GM11168 (cell line): ENCODE data around the gene ATP5ME.
"Not testable (repeated sequence)": the region's sequence is repeated elsewhere in the genome, so short reads cannot be mapped to it uniquely, and the experiment has no call there.

Source experiments
- in situ Hi-C: fragments of 300-500 bp; cut with MboI; formaldehyde crosslinking; loops from one replicate; pipeline ENCODE4 v1.12.0; 2022; ENCODE audit warnings: low sequenced_read_pairs; ENCODE audit not compliant: unreplicated experiment

Gene ATP5ME

DNA sequence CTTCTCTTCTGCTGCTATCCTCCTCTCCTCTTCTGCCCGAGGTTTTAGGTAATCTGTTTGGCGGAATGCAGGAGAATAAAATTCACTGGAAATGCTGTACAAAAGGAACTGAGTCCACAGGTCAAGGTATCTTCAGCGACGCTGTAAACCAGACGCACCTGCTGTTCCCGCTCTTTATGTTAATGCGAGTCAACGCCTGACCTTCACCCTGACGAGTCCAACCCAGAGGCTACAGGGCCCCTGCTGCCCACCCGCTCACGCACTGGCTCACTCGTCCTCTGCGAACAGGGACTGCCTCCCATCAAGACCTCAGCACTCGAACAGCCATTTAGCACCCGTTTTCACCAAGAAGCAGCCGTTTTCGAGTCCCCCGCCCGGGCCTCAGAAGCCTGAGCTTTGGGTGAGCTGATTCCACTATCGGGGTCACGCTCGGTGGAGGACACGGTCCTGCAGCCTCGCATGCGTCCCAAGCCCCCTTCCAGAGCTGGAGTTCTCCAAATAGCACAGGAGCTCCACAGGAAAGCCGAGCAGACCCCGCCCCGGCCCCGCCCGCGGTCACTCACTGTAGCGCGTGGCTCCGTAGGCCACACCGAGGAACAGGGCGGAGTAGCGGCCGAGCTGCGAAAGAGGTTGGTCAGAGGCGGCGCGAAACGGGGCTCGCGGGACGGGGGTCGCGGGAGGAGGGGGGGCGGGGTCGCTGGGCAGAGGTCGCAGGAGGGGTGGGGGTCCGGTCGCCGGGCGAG, 556 bp downstream of the ATP5ME start:
- in situ Hi-C loops, result no loop called here

DNA sequence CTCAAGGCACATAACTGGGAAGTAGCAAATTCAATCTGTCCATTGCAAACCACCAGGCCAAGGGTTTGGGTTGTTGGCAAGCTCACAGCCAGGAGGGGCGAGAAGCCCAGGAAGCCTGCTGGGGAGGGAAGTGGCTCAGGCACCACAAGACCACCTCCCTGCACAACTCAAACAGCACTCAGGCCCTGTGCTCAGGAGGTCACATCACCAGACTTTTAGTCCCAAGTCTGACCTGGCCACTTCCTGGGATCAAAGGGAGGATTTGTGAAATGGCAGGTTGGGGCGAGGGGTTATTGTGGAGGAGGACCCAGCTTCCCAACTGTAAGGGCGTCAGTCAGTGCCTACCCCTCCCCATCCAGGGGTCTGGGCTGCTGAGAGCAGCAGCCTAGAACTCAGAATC, 2.3 kb downstream of the ATP5ME start:
- in situ Hi-C loops, result no loop called here

DNA sequence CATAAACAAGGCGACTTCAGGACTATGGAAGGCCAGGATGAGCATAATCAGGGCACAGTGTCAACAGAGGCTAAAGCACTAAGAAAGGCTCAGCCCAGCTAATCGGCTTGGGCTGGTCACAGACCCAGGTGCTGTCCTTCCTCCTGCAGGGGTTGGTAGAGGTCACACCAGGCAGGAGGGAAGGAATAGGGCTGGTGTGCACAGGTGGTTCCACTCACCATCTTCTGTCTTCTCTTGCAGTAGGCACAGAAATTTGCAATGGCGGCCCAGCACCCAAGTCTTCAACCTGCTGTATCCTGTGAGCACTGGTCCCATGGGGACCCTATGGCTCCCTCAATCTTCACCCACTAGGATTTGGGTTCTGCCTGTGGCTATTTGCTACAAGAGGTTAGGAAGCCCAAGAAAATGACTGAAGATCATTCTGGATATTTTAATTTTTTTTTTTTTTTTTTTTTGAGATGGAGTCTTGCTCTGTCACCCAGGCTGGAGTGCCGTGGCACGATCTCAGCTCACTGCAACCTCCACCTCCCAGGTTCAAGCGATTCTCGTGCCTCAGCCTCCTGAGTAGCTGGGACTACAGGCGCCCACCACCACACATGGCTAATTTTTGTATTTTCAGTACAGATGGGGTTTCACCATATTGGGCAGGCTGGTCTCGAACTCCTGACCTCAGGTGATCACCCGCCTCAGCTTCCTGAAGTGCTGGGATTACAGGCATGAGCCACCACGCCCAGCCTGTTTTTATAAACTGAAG, 4.1 kb downstream of the ATP5ME start:
- in situ Hi-C loops, result not testable (repeated sequence)

DNA sequence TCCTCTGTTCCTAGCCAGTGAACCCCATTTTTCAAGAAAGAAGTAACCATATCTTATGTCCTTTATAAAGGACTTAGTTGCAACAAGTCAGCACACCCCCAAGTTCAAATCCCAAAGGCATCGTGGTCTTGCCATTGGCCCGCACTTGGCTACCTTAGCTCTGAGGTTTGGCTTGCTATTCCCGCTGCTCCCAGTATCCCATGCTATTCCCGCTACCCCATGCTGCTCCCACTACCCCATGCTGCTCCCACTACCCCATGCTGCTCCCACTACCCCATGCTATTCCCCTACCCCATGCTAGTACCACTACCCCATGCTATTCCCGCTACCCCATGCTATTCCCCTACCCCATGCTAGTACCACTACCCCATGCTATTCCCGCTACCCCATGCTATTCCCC, 5.9 kb downstream of the ATP5ME start:
- in situ Hi-C loops, result not testable (repeated sequence)

DNA sequence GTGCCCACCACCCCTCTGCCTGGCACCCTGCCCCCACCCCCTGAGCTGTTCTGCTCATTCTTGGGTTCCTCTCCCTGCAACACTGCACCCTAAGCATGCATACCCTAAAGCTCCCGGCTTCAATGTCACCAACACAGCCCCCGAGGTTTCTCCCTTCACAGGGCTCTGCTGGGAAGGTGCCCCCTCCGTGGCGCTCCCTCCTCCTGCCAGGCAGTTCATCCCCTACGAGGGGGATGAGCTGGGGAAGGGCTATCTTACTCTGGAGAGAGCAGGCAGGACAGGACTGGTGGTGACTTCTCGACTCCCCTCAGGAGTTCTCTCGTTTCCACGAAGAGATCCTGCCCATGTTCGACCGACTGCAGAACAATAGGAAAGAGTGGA, 6.5 kb downstream of the ATP5ME start:
- in situ Hi-C loops, result no loop called here

DNA sequence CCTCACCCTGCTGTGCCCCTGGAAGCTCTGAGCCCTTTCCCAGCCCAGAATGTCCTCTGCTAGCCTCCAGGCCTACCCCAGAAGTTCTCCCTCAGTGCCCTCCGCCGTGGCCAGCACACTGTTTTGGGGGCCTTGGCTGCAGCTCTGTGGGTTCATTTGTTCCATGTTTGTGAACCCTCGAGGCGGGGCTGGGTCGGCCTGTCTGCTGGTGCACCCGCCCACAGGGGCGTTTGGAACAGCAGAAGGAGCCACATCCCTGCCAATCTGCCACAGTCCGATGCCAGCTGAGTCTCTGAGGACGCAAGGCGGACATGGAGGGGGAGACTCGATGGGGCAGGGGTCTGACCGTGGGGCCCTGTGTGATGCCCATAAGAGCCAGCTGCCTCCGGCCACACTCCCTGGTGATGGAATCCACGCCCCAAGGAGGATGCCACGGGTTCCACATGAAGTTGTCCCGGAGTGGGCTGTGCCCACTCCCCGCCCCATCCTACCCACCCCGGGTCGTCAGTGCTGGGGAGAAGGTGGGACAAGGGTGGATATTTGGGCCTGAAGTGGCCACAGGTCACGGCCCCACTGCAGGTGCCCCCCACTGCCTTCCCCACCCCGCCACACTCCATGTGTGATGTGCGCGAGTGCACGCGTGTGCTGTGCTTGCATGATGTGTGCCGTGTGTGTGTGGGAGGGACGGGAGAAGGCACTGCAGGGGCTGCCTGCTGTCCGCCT, 7.1 kb downstream of the ATP5ME start:
- in situ Hi-C loops, result no loop called here

DNA sequence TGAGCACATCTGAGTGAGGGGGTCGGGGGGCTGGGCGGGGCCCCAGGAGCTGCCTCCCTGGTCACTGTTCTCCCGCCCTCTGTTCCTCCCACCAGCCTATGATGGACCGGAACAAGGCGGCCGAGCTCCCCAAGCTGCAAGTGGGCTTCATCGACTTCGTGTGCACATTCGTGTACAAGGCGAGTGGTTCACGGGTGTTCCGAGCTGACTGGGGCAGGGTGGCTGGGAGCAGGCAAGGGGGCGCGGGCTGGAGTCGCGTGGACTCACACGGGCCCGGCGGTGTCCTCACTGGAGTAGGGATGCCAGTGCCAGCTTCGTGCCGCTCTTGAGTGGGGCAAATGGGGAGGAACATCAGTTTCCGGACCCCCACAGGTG, 7.7 kb downstream of the ATP5ME start:
- in situ Hi-C loops, result no loop called here

DNA sequence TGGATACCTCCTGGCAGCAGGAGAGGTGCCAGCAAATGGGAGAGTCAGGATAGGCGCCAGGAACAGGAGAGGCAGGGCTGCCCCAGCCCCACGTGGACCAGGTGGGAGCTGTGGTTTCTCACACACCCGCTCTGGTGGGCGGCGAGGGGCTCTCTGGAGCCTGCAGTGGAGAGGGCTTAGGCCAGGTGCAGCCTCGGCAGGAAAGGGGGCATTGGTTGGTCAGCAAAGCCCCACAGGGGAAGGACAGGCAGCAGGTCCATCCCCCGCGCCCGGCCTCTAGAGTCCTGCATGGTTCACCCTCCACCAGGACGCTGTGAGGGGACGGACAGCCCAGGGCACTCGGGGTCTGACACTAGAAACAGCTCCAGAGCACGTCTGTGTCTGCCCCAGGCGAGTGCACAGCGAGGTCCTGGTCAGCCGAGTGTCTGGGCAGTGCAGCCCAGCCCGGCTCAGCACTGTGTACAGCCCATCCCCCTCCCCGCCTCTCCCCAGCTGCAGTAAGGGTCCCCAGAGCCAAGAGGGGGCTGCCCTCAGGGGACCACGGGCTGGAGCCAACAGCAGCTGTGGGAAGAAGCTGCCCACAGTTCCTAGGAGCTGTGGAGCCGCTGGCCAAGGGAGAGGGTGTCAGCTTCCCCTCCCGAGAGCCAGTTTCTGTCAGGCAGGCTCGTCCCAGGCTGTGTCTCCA, 8.2 kb downstream of the ATP5ME start:
- in situ Hi-C loops, result no loop called here

DNA sequence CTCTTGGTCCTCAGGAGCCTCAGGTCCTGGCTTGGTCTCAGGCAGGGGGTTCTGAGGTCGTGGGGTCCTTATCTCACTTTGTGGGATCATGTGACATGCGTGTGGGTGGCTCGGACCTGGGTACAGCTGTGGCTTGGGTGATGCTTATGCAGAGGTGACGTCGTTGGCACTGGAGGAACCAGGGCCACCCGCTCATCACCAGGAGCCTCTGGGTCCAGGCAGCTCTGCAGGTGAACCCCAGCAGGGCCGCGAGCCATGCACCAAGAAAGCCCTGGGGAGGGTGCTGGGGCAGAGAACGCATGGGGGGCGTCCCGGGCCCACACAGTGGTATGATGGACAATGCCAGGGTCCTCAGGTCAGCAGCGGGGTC, 8.7 kb downstream of the ATP5ME start:
- in situ Hi-C loops, result no loop called here

DNA sequence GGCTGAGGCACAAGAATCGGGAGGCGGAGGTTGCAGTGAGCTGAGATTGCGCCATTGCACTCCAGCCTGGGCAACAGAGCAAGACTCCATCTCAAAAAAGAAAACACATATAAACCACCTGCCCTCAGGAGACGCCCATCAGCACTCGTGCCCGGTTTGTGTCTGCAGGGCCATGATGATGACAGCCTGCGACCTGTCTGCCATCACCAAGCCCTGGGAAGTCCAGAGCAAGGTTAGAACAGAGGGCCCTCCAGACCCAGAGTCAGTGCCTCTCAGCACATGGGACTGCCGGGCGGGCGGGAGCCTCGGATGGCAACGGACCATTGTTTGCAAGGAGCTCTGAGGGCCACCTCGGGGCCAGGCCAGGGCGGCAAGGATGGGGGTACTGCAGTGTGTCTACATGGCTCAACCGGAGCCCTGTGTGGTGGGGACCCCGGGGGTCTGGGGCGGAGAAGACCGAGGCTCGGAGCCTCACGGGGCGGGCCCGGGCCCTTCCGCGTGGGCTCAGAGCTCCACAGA, 9.3 kb downstream of the ATP5ME start:
- in situ Hi-C loops, result no loop called here

DNA sequence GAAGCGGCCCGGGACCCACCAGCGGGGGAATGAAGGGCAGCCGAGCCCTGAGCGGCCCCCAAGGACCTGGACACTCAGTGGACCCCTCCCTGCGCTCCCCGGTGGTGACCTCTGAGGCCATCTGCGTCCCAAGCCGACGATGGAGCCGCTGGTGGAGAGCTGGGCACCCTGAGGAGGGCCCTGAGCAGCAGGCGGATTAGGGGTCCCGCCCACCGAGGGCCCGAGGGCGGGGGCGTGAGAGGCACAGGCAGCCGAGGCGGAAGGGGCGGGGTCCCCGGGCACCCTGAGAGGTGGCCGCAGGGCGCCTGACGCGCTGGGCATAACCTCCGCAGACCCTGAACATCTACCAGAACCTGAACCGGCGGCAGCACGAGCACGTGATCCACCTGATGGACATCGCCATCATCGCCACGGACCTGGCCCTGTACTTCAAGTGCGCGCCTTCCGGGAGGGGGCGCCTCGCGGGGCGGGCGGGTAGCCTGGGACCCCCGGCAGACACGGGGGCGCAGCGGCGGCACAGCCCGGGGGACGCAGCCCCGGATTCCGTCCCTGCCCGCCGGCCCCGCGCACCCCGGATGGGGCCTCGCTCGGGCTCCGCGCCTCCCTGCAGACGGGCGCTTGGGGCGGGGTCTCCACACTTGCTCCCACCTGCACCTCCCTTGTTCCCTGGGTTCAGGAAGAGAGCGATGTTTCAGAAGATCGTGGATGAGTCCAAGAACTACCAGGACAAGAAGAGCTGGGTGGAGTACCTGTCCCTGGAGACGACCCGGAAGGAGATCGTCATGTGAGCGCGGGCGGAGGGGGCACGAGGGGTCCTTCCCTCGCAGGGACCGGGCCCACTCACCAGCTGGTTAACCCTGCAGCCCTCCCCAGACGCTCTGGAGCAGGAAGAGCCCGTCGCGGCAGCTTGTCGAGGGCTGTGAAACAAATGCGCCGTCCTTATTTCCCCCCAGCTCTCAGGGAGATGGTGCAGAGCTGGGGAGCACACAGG, 10.3 kb downstream of the ATP5ME start:
- in situ Hi-C loops, result no loop called here

DNA sequence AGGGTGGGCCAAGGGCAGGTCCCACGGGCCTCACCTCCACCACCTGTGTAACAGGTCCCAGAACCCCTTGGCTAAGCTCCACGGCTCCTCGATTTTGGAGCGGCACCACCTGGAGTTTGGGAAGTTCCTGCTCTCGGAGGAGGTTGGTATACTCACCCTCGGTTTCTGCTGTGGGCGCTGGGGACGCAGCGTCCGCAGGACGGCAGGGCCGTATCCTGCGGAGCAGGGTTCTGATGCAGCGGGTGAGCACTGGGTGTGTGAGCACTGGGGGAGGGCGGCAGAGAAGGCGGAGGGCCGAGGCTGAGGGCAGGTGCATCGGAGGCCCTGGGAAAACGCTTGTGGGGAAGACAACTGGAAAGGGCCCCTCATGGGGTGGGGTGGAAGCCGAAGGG, 11.0 kb downstream of the ATP5ME start:
- in situ Hi-C loops, result no loop called here

DNA sequence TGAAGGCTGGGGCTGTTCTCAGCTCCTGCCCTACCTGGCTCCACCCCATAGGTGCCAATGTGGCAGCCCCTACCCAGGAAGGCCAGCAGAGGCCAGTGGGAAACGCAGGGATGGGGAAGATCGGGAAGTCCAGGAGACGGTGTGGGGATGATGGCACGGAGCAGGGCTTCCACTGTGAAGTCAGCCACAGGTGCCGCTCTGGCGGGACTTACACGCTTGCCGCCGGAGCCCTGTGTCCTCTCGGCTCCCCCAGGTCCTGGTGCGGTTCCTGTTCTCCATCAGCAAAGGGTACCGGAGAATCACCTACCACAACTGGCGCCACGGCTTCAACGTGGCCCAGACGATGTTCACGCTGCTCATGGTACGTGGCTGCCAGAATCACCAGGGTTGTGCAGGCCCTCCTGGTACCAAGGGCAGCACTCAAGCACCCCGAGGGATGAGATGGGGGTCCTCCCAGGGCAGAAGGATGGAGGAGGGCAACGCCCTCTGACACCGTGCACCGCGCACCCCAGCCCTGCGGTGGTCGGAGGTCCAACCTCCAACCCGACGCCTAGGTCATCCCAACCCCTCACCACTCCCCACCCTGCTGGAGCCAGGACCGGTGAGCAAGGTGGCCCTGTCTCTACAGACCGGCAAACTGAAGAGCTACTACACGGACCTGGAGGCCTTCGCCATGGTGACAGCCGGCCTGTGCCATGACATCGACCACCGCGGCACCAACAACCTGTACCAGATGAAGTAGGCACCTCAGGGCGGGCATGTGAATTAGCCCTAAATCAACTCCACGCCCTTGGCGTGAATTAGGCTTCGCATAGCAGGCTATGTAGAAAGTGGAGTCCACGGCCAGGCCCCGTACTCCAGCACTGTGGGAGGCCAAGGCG, 12.0 kb downstream of the ATP5ME start:
- in situ Hi-C loops, result no loop called here

DNA sequence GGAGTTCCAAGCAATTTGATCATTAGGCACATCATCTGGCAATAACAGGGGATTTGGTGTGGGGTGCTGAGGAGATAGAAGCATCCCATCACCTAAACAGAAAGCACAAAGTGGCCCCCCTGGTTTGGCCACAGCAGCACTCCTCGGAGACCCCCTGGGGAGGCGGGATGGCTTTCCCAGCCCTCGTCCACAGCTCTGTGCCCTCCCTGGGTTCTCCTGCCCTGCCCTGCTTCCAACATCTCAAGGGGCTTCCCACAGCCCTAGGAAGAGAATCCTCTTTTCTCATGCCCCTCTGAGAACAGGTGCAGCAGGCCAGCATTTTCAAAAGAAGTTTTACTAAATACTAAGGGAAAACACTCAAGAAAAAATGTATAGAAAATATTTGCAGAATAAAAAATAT, 12.8 kb downstream of the ATP5ME start:
- in situ Hi-C loops, result no loop called here

DNA sequence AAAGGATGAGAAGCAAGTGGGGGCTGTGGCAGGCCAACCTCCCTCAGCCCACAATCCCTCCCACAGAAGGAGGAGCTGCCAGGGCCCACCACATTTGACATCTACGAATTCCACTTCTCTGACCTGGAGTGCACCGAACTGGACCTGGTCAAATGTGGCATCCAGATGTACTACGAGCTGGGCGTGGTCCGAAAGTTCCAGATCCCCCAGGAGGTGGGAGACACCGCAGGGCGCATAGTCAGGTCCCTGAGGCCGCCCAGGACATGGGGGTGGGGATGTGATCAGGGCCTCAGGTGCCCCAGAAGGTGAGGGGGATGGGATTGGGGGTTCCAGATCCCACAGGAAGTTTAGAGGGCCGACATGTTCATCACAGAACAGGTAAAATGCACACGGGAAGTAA, 13.7 kb downstream of the ATP5ME start:
- in situ Hi-C loops, result no loop called here

DNA sequence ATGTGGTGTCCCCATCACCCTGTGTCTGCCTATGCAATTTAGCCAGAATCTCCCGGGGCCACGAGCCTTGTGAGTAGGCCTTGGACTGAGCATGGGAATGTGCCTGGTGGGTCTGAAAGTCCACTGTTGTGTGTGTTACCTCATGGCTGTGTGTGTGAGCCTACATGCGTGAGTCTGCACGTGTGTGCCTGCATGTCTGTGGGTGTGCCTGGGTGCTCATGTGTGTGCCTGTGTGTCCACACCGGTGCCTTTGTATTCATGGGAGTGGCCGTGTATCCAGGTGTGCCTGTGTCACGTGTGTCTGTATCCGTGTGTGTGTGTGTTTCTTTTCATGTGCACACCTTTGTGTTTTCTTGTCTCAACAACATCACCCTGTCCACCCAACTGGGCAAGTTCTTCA, 14.2 kb downstream of the ATP5ME start:
- in situ Hi-C loops, result no loop called here

DNA sequence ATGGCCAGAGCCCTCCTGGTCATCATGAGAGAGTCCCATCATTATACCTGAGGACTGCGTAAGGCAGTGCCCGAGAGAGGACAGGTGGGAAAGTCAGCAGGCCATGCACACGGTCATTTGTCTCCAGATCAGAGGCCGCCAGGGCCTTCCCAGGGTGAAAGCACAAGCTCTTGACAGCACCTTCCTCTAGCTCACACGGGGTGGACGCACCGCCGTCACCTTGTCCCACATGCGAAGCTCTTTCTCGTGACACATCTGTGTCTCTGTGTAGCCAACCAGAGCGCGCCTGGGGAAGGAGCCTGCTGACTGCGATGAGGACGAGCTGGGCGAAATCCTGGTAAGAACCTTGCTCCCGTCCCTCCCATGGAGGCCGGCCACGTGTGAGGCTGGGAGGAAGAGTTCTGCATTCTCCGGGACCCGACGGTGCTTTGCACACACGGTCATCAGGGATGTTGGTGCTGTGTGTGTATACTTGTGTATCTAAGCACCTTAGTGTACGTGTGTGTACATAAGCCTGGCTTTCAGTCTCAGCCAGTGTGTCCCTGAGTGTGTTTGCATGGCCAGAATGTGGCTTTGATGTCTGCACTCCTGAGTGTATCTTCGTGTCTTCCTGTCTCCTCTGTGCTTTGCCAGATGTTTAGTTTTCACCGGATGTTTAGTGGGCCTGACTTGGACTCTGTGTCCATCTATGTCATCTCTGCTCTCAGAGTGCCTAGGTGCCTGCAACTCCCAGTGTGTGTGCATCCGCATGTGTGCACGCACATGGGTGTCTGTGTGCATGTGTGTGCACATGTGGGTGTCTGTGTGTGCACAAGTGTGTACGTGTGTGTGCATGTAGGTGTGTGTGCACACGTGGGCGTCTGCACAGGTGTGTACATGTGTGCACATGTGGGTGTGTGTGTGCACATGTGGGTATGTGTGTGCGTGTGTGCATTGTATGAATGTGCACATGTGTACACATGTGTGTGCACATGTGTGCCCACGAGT, 15.1 kb downstream of the ATP5ME start:
- in situ Hi-C loops, result no loop called here
